Nephron (organoid): ENCODE results near the gene PCDHA4.
"Not testable (repeated sequence)": the region's sequence is repeated elsewhere in the genome, so short reads cannot be mapped to it uniquely, and the experiment has no call there.

ENCODE experiments used
- H3K27ac Mint-ChIP-seq, 3 experiments: 2 replicates each; pipeline ENCODE4 v1.8.0; 2020; ENCODE audit warnings: mixed read lengths in 3 of 3, mild to moderate bottlenecking in 2 of 3, moderate library complexity in 1 of 3
- H3K27me3 Mint-ChIP-seq: 2 replicates; pipeline ENCODE4 v1.8.0; 2021; ENCODE audit warnings: low read depth, mild to moderate bottlenecking, moderate library complexity, mixed read lengths
- H3K36me3 Mint-ChIP-seq: 2 replicates; pipeline ENCODE4 v1.8.0; 2020; ENCODE audit warnings: low read depth, mixed read lengths
- H3K4me1 Mint-ChIP-seq: 2 replicates; pipeline ENCODE4 v1.8.0; 2020; ENCODE audit warnings: mixed read lengths
- H3K4me3 Mint-ChIP-seq, 3 experiments: 2 replicates each; pipeline ENCODE4 v1.8.0; 2020; ENCODE audit warnings: mild to moderate bottlenecking in 3 of 3, mixed read lengths in 3 of 3, moderate library complexity in 2 of 3
- H3K9me3 Mint-ChIP-seq: 2 replicates; pipeline ENCODE4 v1.8.0; 2020; ENCODE audit warnings: mixed read lengths
- CTCF ChIP-seq, 3 experiments: fragments of 200-600 bp; sonication (generic); IDR thresholded peaks; one replicate each; pipeline ENCODE4 v1.5.0; 2021; ENCODE audit warnings: antibody characterized with exemption in 3 of 3; ENCODE audit not compliant: unreplicated experiment in 3 of 3

Gene PCDHA4

GRCh38 chr5:140791089-140791488, 15.8 kb upstream of the PCDHA4 start:
- Mint-ChIP-seq H3K9me3 (peaks cover 61% of the 10 kb centered on the region), H3K27ac (no peak overlapping the region), H3K27me3 (no peaks in the 10 kb centered on the region), H3K4me3 (no peak overlapping the region), H3K4me1 (no peaks in the 10 kb centered on the region), H3K36me3 (peaks cover 32% of the 10 kb centered on the region)
- TF ChIP-seq CTCF (IDR thresholded peaks at IDR 0.05; ENCODE audit: unreplicated experiment in 3 of 3) = no peak

- Mint-ChIP-seq H3K4me1 (no peaks in the 10 kb centered on the region), H3K9me3 (peaks cover 53% of the 10 kb centered on the region), H3K27ac (peak within 1 kb of the TSS in 1 of 3 experiments; percentile 67)
Observed at GRCh38 chr5:140794595-140795258, 12.1 kb upstream of the PCDHA4 start, which contains the start of gene PCDHA2. Gene PCDHA2 (plus strand): TSS chr5:140794852.

GRCh38 chr5:140795259-140795641, 11.6 kb upstream of the PCDHA4 start:
- peaks cover 41% of the 10 kb centered on the region for H3K36me3 Mint-ChIP-seq
- peak overlapping the region in 1 of 3 experiments; percentile 67 for H3K27ac Mint-ChIP-seq
- peak overlapping the region; percentile 78 to 89 (median 86) for H3K4me3 Mint-ChIP-seq
- H3K9me3 Mint-ChIP-seq = peaks cover 55% of the 10 kb centered on the region
- TF ChIP-seq CTCF (IDR thresholded peaks at IDR 0.05; ENCODE audit: unreplicated experiment in 3 of 3) = no peak
- no peaks in the 10 kb centered on the region for H3K4me1 Mint-ChIP-seq
- no peaks in the 10 kb centered on the region for H3K27me3 Mint-ChIP-seq

More at GRCh38 chr5:140794595-140795258, 12.1 kb upstream of the PCDHA4 start, which contains the start of gene PCDHA2:
- Mint-ChIP-seq H3K4me3 (peak within 1 kb of the TSS; percentile 78 to 89 (median 86)), H3K27me3 (no peaks in the 10 kb centered on the region), H3K36me3 (peaks cover 36% of the 10 kb centered on the region)
- TF ChIP-seq CTCF (IDR thresholded peaks at IDR 0.05; ENCODE audit: unreplicated experiment in 3 of 3) = no peak

GRCh38 chr5:140796072-140796717, 10.7 kb upstream of the PCDHA4 start:
- not testable (repeated sequence) for H3K27me3 Mint-ChIP-seq, H3K4me3 Mint-ChIP-seq, H3K4me1 Mint-ChIP-seq, H3K27ac Mint-ChIP-seq
- Mint-ChIP-seq H3K9me3 (peaks cover 55% of the 10 kb centered on the region), H3K36me3 (peaks cover 50% of the 10 kb centered on the region)

- Mint-ChIP-seq H3K9me3 (peaks cover 49% of the 10 kb centered on the region), H3K4me1 (no peaks in the 10 kb centered on the region), H3K27me3 (no peaks in the 10 kb centered on the region), H3K27ac (no peak overlapping the region), H3K36me3 (peaks cover 55% of the 10 kb centered on the region), H3K4me3 (no peak overlapping the region)
- TF ChIP-seq CTCF (IDR thresholded peaks at IDR 0.05; ENCODE audit: unreplicated experiment in 3 of 3) = no peak
Observed at GRCh38 chr5:140796718-140797095, 10.2 kb upstream of the PCDHA4 start.

- Mint-ChIP-seq H3K36me3 (peaks cover 64% of the 10 kb centered on the region), H3K4me3 (no peak within 1 kb of the TSS), H3K9me3 (peaks cover 33% of the 10 kb centered on the region), H3K27ac (no peak within 1 kb of the TSS), H3K27me3 (no peaks in the 10 kb centered on the region), H3K4me1 (no peaks in the 10 kb centered on the region)
- TF ChIP-seq CTCF (IDR thresholded peaks at IDR 0.05; ENCODE audit: unreplicated experiment in 3 of 3) = no peak
Observed at GRCh38 chr5:140800816-140801493, 5.9 kb upstream of the PCDHA4 start, which contains the start of gene PCDHA3. Gene PCDHA3 (plus strand): TSS chr5:140801057.
